SH-SY5Y (cell line): ENCODE measurements around the gene CXXC5.

Source experiments
- GATA2 ChIP-seq: IDR thresholded peaks from 2 replicates; pipeline ENCODE4 v1.6.1; 2011; ENCODE audit warnings: mild to moderate bottlenecking, low read depth, low read length
- GATA3 ChIP-seq: IDR thresholded peaks from 2 replicates; pipeline ENCODE4 v1.6.1; 2011; ENCODE audit warnings: low read depth, mild to moderate bottlenecking, low read length, moderate library complexity

DNA sequence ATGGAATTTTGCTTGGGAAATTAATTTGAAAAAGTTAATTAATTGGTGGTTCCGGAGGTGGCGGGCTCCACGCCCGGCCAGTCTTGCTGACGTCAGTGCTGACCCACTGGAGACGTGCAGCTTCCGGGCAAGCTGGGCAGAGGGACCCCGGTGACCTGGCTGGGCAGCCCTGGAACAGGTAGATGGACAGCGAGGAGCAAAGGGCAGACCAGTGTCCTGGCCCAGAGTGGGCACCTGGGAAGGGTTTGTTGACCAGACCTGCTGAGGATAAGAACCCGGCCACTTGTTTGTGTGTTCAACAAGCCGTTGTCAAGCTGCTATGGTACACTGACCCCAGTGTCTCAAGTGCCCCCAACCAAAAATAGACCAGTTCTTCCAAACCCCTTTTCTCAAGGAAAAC, 17.5 kb downstream of the CXXC5 start:
- TF ChIP-seq GATA2 (no peak), GATA3 (no peak)
